HEK293 (cell line): ENCODE results near the gene FKBP10.

ENCODE experiments used
- AEBP2 ChIP-seq: fragments of 450-650 bp; formaldehyde crosslinking; IDR thresholded peaks from 2 replicates; pipeline ENCODE4 v1.5.1; 2016; ENCODE audit warnings: missing biosample characterization, missing genetic modification characterization, borderline replicate concordance
- ATF2 ChIP-seq: fragments of 450-650 bp; formaldehyde crosslinking; IDR thresholded peaks from 2 replicates; pipeline ENCODE4 v1.5.1; 2016; ENCODE audit warnings: missing biosample characterization, missing genetic modification characterization, low read depth
- GFI1B ChIP-seq: fragments of 450-650 bp; formaldehyde crosslinking; IDR thresholded peaks from 2 replicates; pipeline ENCODE4 v1.5.1; 2016; ENCODE audit warnings: missing biosample characterization, missing genetic modification characterization
- OVOL3 ChIP-seq: fragments of 450-650 bp; formaldehyde crosslinking; IDR thresholded peaks from 2 replicates; pipeline ENCODE4 v1.5.1; 2016; ENCODE audit warnings: missing biosample characterization, missing genetic modification characterization
- PBX3 ChIP-seq: sonication (generic); formaldehyde crosslinking; IDR thresholded peaks from 2 replicates; pipeline ENCODE4 v1.8.1; 2022; ENCODE audit warnings: mild to moderate bottlenecking, moderate library complexity, missing genetic modification reagents
- SP3 ChIP-seq: fragments of 450-650 bp; formaldehyde crosslinking; IDR thresholded peaks from 2 replicates; pipeline ENCODE4 v1.5.1; 2016; ENCODE audit warnings: missing biosample characterization, missing genetic modification characterization
- SP7 ChIP-seq: fragments of 450-650 bp; formaldehyde crosslinking; IDR thresholded peaks from 2 replicates; pipeline ENCODE4 v1.5.1; 2016; ENCODE audit warnings: missing biosample characterization, missing genetic modification characterization
- TCF7L2 ChIP-seq: IDR thresholded peaks from 2 replicates; pipeline ENCODE4 v1.6.1; 2011; ENCODE audit warnings: low read depth, mild to moderate bottlenecking, inconsistent platforms, low read length, moderate library complexity, borderline replicate concordance
- ZEB2 ChIP-seq: fragments of 450-650 bp; formaldehyde crosslinking; IDR thresholded peaks from 2 replicates; pipeline ENCODE4 v1.5.1; 2016; ENCODE audit warnings: missing biosample characterization, missing genetic modification characterization
- ZNF114 ChIP-seq: fragments of 450-650 bp; formaldehyde crosslinking; IDR thresholded peaks from 2 replicates; pipeline ENCODE4 v1.5.0; 2017; ENCODE audit warnings: missing biosample characterization, missing genetic modification characterization
- ZNF132 ChIP-seq: fragments of 450-650 bp; formaldehyde crosslinking; IDR thresholded peaks from 2 replicates; pipeline ENCODE4 v1.5.1; 2017; ENCODE audit warnings: missing biosample characterization, missing genetic modification characterization, borderline replicate concordance
- ZNF133 ChIP-seq: fragments of 450-650 bp; formaldehyde crosslinking; IDR thresholded peaks from 2 replicates; pipeline ENCODE4 v1.5.1; 2016; ENCODE audit warnings: missing biosample characterization, missing genetic modification characterization
- ZNF184 ChIP-seq: fragments of 450-650 bp; IDR thresholded peaks from 2 replicates; pipeline ENCODE4 v1.5.1; 2018; ENCODE audit warnings: missing biosample characterization, mild to moderate bottlenecking, missing genetic modification characterization
- ZNF19 ChIP-seq: fragments of 450-650 bp; formaldehyde crosslinking; IDR thresholded peaks from 2 replicates; pipeline ENCODE4; 2016; ENCODE audit warnings: missing biosample characterization, missing genetic modification characterization, low read depth
- ZNF354C ChIP-seq: fragments of 450-650 bp; formaldehyde crosslinking; IDR thresholded peaks from 2 replicates; pipeline ENCODE4 v1.5.1; 2016; ENCODE audit warnings: missing biosample characterization, missing genetic modification characterization, low read depth, borderline replicate concordance
- ZNF391 ChIP-seq: fragments of 450-650 bp; formaldehyde crosslinking; IDR thresholded peaks from 2 replicates; pipeline ENCODE4 v1.5.1; 2016; ENCODE audit warnings: low read depth, missing biosample characterization, missing genetic modification characterization, borderline replicate concordance
- ZNF433 ChIP-seq: fragments of 450-650 bp; formaldehyde crosslinking; IDR thresholded peaks from 2 replicates; pipeline ENCODE4 v1.5.1; 2016; ENCODE audit warnings: missing biosample characterization, missing genetic modification characterization, low read depth
- ZNF529 ChIP-seq: fragments of 450-650 bp; formaldehyde crosslinking; IDR thresholded peaks from 2 replicates; pipeline ENCODE4 v1.5.1; 2017; ENCODE audit warnings: missing genetic modification characterization, missing biosample characterization; ENCODE audit not compliant: insufficient replicate concordance
- ZNF544 ChIP-seq: fragments of 450-650 bp; formaldehyde crosslinking; IDR thresholded peaks from 2 replicates; pipeline ENCODE4 v1.5.0; 2017; ENCODE audit warnings: missing biosample characterization, missing genetic modification characterization
- ZNF555 ChIP-seq: fragments of 450-650 bp; formaldehyde crosslinking; conservative IDR thresholded peaks from 2 replicates; pipeline ENCODE4 v1.5.1; 2017; ENCODE audit warnings: missing biosample characterization, mild to moderate bottlenecking, missing genetic modification characterization, inconsistent platforms
- ZNF560 ChIP-seq: fragments of 450-650 bp; formaldehyde crosslinking; IDR thresholded peaks from 2 replicates; pipeline ENCODE4 v1.5.1; 2017; ENCODE audit warnings: missing biosample characterization, missing genetic modification characterization, borderline replicate concordance
- ZNF561 ChIP-seq: fragments of 450-650 bp; IDR thresholded peaks from 2 replicates; pipeline ENCODE4 v1.5.1; 2018; ENCODE audit warnings: missing biosample characterization, missing genetic modification characterization, borderline replicate concordance
- ZNF776 ChIP-seq: fragments of 450-650 bp; formaldehyde crosslinking; IDR thresholded peaks from 2 replicates; pipeline ENCODE4 v1.5.0; 2017; ENCODE audit warnings: missing biosample characterization, missing genetic modification characterization, borderline replicate concordance
- TF ChIP-seq, protein P1 (sequence below): fragments of 450-650 bp; formaldehyde crosslinking; IDR thresholded peaks from 2 replicates; pipeline ENCODE4 v1.5.0; 2017; ENCODE audit warnings: missing biosample characterization, missing genetic modification characterization, borderline replicate concordance
- TF ChIP-seq, protein P2 (sequence below): fragments of 450-650 bp; formaldehyde crosslinking; IDR thresholded peaks from 2 replicates; pipeline ENCODE4 v1.5.1; 2016; ENCODE audit warnings: missing biosample characterization, missing genetic modification characterization
- TF ChIP-seq, protein P3 (sequence below): fragments of 450-650 bp; formaldehyde crosslinking; IDR thresholded peaks from 2 replicates; pipeline ENCODE4 v1.5.1; 2016; ENCODE audit warnings: missing biosample characterization, missing genetic modification characterization, borderline replicate concordance

Gene FKBP10

GRCh38 chr17:41785091-41785858, 27.5 kb upstream of the FKBP10 start (continued):
- TF ChIP-seq, protein P1, sequence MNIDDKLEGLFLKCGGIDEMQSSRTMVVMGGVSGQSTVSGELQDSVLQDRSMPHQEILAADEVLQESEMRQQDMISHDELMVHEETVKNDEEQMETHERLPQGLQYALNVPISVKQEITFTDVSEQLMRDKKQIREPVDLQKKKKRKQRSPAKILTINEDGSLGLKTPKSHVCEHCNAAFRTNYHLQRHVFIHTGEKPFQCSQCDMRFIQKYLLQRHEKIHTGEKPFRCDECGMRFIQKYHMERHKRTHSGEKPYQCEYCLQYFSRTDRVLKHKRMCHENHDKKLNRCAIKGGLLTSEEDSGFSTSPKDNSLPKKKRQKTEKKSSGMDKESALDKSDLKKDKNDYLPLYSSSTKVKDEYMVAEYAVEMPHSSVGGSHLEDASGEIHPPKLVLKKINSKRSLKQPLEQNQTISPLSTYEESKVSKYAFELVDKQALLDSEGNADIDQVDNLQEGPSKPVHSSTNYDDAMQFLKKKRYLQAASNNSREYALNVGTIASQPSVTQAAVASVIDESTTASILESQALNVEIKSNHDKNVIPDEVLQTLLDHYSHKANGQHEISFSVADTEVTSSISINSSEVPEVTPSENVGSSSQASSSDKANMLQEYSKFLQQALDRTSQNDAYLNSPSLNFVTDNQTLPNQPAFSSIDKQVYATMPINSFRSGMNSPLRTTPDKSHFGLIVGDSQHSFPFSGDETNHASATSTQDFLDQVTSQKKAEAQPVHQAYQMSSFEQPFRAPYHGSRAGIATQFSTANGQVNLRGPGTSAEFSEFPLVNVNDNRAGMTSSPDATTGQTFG (tag by site-specific recombination): no peak
- peak; percentile 57 for TF ChIP-seq SP7 (tag by site-specific recombination)
- TF ChIP-seq, protein P2, sequence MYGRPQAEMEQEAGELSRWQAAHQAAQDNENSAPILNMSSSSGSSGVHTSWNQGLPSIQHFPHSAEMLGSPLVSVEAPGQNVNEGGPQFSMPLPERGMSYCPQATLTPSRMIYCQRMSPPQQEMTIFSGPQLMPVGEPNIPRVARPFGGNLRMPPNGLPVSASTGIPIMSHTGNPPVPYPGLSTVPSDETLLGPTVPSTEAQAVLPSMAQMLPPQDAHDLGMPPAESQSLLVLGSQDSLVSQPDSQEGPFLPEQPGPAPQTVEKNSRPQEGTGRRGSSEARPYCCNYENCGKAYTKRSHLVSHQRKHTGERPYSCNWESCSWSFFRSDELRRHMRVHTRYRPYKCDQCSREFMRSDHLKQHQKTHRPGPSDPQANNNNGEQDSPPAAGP (tag by site-specific recombination): peak; percentile 53; the same call in 1 of the 2 replicates
- no peak for TF ChIP-seq ZNF433
- no peak for TF ChIP-seq ZNF354C (tag by site-specific recombination)
- no peak for TF ChIP-seq ZNF529 (tag by site-specific recombination)
- no peak for TF ChIP-seq ZNF776
- TF ChIP-seq TCF7L2: no peak
- peak; percentile 77 for TF ChIP-seq SP3 (tag by site-specific recombination)
- TF ChIP-seq GFI1B: no peak
- TF ChIP-seq ZNF19 (tag by site-specific recombination): no peak
- no peak for TF ChIP-seq ZNF184 (tag by site-specific recombination)
- no peak for TF ChIP-seq ZNF544 (tag by site-specific recombination)
- TF ChIP-seq ZNF560: no peak
- no peak for TF ChIP-seq ATF2 (tag by site-specific recombination)
- TF ChIP-seq, protein P3, sequence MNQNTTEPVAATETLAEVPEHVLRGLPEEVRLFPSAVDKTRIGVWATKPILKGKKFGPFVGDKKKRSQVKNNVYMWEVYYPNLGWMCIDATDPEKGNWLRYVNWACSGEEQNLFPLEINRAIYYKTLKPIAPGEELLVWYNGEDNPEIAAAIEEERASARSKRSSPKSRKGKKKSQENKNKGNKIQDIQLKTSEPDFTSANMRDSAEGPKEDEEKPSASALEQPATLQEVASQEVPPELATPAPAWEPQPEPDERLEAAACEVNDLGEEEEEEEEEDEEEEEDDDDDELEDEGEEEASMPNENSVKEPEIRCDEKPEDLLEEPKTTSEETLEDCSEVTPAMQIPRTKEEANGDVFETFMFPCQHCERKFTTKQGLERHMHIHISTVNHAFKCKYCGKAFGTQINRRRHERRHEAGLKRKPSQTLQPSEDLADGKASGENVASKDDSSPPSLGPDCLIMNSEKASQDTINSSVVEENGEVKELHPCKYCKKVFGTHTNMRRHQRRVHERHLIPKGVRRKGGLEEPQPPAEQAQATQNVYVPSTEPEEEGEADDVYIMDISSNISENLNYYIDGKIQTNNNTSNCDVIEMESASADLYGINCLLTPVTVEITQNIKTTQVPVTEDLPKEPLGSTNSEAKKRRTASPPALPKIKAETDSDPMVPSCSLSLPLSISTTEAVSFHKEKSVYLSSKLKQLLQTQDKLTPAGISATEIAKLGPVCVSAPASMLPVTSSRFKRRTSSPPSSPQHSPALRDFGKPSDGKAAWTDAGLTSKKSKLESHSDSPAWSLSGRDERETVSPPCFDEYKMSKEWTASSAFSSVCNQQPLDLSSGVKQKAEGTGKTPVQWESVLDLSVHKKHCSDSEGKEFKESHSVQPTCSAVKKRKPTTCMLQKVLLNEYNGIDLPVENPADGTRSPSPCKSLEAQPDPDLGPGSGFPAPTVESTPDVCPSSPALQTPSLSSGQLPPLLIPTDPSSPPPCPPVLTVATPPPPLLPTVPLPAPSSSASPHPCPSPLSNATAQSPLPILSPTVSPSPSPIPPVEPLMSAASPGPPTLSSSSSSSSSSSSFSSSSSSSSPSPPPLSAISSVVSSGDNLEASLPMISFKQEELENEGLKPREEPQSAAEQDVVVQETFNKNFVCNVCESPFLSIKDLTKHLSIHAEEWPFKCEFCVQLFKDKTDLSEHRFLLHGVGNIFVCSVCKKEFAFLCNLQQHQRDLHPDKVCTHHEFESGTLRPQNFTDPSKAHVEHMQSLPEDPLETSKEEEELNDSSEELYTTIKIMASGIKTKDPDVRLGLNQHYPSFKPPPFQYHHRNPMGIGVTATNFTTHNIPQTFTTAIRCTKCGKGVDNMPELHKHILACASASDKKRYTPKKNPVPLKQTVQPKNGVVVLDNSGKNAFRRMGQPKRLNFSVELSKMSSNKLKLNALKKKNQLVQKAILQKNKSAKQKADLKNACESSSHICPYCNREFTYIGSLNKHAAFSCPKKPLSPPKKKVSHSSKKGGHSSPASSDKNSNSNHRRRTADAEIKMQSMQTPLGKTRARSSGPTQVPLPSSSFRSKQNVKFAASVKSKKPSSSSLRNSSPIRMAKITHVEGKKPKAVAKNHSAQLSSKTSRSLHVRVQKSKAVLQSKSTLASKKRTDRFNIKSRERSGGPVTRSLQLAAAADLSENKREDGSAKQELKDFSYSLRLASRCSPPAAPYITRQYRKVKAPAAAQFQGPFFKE (tag by site-specific recombination): no peak
- TF ChIP-seq ZNF555 (tag by site-specific recombination): no peak
- no peak for TF ChIP-seq ZNF391
- TF ChIP-seq ZNF114 (tag by site-specific recombination): no peak
- no peak for TF ChIP-seq OVOL3
- no peak for TF ChIP-seq ZNF561 (tag by site-specific recombination)
- no peak for TF ChIP-seq PBX3
- TF ChIP-seq ZNF132 (tag by site-specific recombination): no peak
- no peak for TF ChIP-seq ZNF133 (tag by site-specific recombination)
- TF ChIP-seq ZEB2: peak; percentile 60
- no peak for TF ChIP-seq AEBP2
